Measurements from ENCODE around the gene TRMT112. TPM values are rescaled to one million over a fixed set of nuclear protein-coding genes. Genes with fewer than 3 reads are reported as not detected.

TRMT112 gene
- total RNA-seq, 1 donor from 2014 or later, result 259 TPM

- DNase-seq (ENCODE audit: extremely low read depth, low read depth, low spot score), result no peak
Observed at GRCh38 chr11:64352099-64352994, 35.0 kb upstream of the TRMT112 start.

GRCh38 chr11:64351136-64351631, 33.8 kb upstream of the TRMT112 start:
- DNase-seq (ENCODE audit: extremely low read depth, low read depth, low spot score), result no peak

GRCh38 chr11:64349404-64349803, 32.0 kb upstream of the TRMT112 start:
- no peak for DNase-seq (ENCODE audit: extremely low read depth, low read depth, low spot score)

GRCh38 chr11:64349025-64349387, 31.6 kb upstream of the TRMT112 start:
- no peak for DNase-seq (ENCODE audit: extremely low read depth, low read depth, low spot score)

- no peak for DNase-seq (ENCODE audit: extremely low read depth, low read depth, low spot score)
Observed at GRCh38 chr11:64348383-64349024, 31.1 kb upstream of the TRMT112 start.

- DNase-seq (ENCODE audit: extremely low read depth, low read depth, low spot score), result no peak
Observed at GRCh38 chr11:64347193-64347867, 30.0 kb upstream of the TRMT112 start.

- no peak for DNase-seq (ENCODE audit: extremely low read depth, low read depth, low spot score)
Observed at GRCh38 chr11:64344787-64345186, 27.4 kb upstream of the TRMT112 start.

GRCh38 chr11:64343767-64344559, 26.6 kb upstream of the TRMT112 start:
- no peak for DNase-seq (ENCODE audit: extremely low read depth, low read depth, low spot score)

GRCh38 chr11:64342869-64343745, 25.7 kb upstream of the TRMT112 start:
- no peak for DNase-seq (ENCODE audit: extremely low read depth, low read depth, low spot score)

GRCh38 chr11:64341851-64342791, 24.8 kb upstream of the TRMT112 start:
- no peak for DNase-seq (ENCODE audit: extremely low read depth, low read depth, low spot score)

- DNase-seq (ENCODE audit: extremely low read depth, low read depth, low spot score), result no peak
Observed at GRCh38 chr11:64341429-64341828, 24.1 kb upstream of the TRMT112 start.

- DNase-seq (ENCODE audit: extremely low read depth, low read depth, low spot score), result no peak
Observed at GRCh38 chr11:64340671-64341335, 23.4 kb upstream of the TRMT112 start.

GRCh38 chr11:64339754-64340408, 22.5 kb upstream of the TRMT112 start, which contains the start of gene CCDC88B:
CCDC88B (plus strand) TSS chr11:64340204; CDS start chr11:64340267, 63 bp downstream.
- DNase-seq (ENCODE audit: extremely low read depth, low read depth, low spot score), result no peak

- no peak for DNase-seq (ENCODE audit: extremely low read depth, low read depth, low spot score)
Observed at GRCh38 chr11:64339286-64339685, 21.9 kb upstream of the TRMT112 start.

- DNase-seq (ENCODE audit: extremely low read depth, low read depth, low spot score), result no peak
Observed at GRCh38 chr11:64338716-64339115, 21.4 kb upstream of the TRMT112 start.

GRCh38 chr11:64337538-64338249, 20.3 kb upstream of the TRMT112 start:
- no peak for DNase-seq (ENCODE audit: extremely low read depth, low read depth, low spot score)
